GM21447 (cell line): Measurements from ENCODE around the gene TTC33.
"Not testable (repeated sequence)": the region's sequence is repeated elsewhere in the genome, so short reads cannot be mapped to it uniquely, and the experiment has no call there.

Experiments
- ATAC-seq: cut with Tn5 transposase; IDR thresholded peaks from one replicate; pipeline ENCODE4 v1.9.1; 2021; ENCODE audit not compliant: unreplicated experiment

Gene TTC33

DNA sequence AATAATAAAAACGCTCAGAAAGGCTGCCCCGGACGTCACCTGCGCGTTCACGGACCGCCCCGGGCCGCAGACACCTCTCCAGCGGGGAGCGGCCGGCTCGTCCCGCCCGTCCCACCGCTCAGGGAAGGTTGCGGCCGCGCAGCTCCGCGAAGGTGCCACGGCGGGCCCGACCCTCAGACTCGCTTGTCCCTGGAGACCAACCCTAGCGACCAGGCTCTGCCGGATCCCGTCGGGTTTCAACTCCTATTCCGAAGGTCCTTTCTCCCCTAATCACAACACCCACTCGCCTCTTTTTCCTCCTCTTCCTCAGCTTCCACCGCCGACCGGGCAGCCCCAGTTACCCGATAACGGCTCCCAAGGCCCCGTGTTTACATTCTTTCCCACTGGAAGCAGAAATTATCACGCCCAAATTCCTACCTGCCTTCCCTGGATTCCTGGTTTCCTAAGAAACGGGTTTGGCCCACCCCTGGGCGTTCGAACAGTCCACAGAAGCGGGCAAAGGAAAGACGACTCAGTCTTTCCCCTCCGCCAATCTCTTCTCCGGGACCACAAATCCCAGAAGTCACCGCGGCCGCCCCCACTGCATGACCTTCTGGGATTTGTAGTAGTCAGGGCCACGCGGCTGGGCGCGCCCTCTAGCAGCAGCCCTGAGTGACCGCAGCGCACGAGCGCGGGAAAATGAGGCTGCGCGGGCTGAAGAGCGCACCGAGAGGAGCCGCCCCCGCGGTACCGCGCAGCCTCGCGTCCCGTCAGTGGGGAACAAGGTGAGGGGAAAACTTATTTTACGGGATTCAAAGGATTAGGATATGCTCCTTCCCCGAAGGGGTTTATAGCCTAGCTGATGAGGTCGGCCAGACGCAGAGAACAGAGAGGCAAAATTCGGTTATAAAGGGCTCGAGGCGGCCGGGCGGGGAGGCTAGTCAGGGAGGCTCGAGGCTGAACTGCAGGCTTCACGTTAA lies at the start of gene TTC33:
TSS of gene TTC33 (minus strand) at position 555 of the 959 bp plus-strand sequence. CDS start 8,943 bp downstream, outside the sequence.
- ATAC-seq, result peak; percentile 87

- no peak for ATAC-seq
Measured at GRCh38 chr5:40801771-40802562, 46.2 kb upstream of the TTC33 start.

DNA sequence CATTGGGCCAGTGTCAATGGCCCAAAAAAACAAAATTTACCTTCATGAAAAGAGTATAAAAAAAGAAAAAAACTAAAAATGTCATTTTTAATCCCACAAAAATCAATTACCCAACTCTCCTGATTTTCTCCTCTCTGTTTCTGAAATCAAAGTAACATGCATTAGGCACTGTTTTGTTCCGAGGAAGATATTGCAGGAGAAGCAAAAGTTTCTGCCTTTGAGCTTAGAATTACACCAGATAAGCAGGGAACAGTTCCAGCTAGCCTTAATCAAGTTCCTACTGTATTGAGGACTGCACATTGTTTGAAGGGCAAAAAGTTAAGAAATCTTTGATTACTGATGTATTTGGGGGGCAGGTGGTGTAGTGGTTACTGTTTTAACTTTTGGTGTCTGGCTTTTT lies 43.5 kb upstream of the TTC33 start:
- ATAC-seq, result no peak

DNA sequence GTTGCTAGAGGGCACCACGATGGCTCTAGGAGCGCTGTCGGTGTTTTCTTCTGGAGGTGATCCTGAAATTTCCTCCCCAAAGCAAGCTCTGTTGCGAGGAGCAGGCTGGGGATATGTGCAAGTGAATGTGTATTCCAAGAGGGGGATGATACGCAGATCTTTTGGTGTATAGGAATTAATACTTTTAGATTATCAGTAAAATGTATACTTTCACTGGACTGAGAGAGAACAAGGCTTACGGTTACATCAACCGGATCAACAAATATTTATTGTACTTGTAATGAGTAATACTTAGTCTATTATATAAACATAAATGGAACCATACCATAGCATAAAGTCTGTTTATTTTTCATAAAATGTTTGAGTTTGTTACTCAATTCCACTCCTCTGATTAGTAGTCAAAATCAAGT lies 43.0 kb upstream of the TTC33 start:
- no peak for ATAC-seq

GRCh38 chr5:40798012-40798800 lies 42.4 kb upstream of the TTC33 start, which contains the start of gene PRKAA1:
Gene PRKAA1 (minus strand): TSS chr5:40798374. CDS start chr5:40798189, 185 bp downstream.
- ATAC-seq, result peak; percentile 84

DNA sequence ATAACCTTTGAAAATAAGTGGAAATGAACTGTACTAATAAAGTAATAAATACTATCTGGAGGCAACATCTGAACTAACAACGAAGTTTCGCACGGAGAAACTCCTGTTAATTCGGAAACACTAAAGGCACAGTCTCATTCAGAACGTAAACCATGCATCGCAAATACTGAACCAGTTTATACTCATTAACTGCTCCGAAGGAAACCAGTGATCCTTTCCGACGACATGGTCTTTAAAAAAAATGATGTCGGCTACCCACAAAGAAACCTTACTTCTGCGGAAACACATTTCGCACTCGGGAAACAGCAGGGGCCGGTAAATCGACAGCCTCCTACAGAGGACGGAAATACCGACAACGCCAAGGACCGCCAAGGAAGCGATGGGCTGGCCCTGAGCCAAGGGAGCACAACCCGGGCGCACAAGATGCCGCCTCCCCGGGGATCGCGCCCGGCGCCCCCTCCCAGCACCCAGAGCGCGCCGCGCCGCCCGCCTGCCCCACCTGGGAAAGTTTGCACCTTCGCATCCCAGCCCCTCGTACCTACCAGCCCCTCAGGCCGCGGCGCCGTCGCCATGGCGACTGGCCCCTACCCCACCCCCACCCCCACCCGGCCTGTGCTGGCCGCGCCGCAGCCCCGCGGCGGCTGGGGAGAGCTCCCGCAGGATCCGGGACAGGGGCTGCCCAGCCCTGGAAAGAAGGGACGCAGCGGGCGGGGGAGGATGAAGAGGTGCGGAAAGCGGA lies 41.7 kb upstream of the TTC33 start:
- ATAC-seq, result peak; percentile 48

DNA sequence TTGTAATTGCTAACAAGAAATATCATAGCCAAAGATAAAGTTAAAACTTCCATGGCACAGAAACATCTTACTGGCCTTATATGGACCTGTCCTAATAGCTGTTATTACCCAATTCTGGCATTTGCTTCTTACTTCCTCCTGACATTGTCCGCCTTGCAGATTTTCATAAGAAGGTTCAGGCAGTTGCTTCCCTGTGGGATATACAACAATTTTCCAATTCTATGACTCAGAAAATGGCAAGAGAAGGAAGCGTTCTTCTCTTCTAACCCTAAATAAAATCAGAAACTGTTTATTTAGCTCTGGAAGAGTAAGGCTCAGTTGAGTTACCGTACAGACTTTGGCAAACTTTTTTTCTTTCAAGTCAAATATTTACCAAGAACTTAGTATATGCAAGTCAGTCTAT lies 40.7 kb upstream of the TTC33 start:
- no peak for ATAC-seq

DNA sequence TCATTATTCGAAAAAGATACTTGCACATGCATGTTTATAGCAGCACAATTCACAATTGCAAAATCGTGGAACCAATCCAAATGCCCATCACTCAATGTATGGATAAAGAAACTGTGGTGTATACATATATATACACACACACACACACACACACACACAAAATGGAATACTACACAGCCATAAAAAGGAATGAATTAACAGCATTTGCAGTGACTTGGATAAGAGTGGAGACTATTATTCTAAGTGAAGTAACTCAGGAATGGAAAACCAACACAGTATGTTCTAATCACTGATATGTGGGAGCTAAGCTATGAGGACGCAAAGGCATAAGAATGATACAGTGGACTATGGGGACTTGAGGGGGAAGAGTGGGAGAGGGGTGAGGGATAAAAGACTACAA lies 39.1 kb upstream of the TTC33 start:
- ATAC-seq, result not testable (repeated sequence)

DNA sequence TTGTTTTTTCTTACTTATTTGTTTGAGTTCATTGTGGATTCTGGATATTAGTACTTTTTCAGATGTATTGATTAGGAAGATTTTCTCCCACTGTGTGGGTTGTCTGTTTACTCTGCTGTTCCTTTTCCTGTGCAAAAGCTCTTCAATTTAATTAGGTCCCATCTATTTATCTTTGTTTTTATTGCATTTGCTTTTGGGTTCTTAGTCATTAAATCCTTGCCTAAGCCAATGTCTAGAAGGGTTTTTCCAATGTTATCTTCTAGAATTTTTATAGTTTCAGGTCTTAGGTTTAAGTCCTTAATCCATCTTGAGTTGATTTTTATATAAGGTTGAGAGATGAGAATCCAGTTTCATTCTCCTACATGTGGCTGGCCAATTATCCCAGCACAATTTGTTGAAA lies 38.6 kb upstream of the TTC33 start:
- ATAC-seq, result not testable (repeated sequence)

DNA sequence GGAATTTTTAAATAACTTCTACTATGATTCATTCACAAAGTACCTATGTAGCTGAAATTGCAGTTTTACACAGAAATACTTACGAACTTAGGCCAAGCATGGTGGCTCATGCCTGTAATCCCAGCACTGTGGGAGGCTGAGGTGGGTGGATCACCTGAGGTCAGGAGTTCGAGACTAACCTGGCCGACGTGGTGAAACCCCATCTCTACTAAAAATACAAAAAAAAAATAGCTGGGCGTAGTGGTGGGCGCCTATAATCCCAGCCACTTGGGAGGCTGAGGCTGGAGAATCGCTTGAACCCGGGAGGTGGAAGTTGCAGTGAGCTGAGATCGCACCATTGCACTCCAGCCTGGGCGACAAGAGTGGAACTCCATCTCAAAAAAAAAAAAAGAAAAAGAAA lies 36.9 kb upstream of the TTC33 start:
- not testable (repeated sequence) for ATAC-seq

GRCh38 chr5:40791715-40792139 lies 36.0 kb upstream of the TTC33 start:
- ATAC-seq, result no peak

DNA sequence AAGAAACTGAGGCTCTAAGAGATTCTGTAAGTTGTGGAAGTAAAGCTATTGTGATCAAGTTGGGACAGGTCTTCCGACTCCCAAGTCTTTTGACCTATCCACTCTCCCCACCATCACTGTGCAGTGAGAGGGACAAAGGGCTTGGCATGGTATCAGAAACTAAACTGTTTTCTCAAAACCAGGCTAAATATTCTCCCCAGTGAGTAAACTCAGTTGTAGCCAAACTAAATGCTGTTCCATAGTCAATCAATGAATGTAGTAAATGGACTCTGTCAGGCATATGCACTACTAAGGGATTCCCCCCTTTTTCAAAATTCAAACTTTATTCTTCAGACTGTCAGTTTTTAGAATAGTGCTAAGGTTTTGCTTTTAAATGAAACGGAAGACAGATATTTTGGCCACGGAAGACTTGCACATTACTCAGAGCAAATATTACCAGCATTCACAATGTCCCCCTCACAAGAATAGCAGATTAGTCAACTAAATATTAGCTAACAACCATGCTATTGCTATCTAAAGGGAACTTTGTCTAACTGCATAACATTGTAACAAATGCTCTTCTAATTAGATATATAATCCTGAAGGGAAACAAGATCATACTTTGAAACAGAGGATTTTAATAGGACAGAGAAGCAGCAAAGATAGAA lies 35.3 kb upstream of the TTC33 start:
- no peak for ATAC-seq

- ATAC-seq, result not testable (repeated sequence)
Measured at GRCh38 chr5:40788941-40789340, 33.2 kb upstream of the TTC33 start.

- no peak for ATAC-seq
Measured at GRCh38 chr5:40787986-40788385, 32.2 kb upstream of the TTC33 start.

- ATAC-seq, result not testable (repeated sequence)
Measured at GRCh38 chr5:40786664-40787063, 30.9 kb upstream of the TTC33 start.

DNA sequence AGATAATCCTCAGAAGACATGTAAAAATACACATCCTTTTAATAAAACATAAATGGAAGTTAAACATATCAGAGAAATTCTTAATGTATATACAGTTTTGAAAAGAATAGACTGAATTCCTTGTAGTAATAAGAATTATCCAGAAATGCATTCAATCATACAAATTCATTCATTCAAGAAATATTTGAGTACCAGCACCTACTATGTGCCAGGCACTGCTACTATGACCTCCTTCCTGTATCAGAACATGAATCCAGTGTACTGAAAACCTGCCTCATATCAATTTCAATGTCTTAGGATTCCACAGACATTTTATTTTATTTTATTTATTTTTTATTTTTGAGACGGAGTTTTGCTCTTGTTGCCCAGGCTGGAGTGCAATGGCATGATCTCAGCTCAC lies 29.2 kb upstream of the TTC33 start:
- no peak for ATAC-seq

GRCh38 chr5:40784027-40784653 lies 28.4 kb upstream of the TTC33 start:
- no peak for ATAC-seq

DNA sequence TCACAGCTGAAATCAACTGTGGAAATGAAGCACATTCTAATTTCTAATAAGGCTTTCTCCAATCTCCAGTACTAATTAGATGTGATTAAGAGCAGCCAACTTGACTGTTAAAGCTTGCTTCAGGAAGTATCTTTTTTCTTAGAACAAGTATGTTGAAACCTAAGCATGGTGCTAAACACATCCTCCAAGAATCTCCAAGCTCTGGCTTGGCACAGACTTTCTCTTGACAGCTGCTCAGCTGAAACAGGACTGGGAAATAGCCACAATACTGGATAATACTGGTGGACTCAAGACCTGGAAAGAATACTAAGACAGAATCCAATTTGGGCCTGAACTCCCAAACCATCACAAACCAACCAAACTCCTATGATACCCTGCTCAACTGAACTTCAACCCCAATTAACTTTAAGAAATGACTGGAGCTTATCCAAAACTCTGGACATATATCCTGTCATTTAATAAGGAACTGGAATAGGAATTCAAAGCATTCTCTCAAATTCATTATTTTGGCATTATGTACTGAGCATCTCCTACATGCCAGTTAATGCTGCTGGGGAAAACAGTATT lies 26.2 kb upstream of the TTC33 start:
- no peak for ATAC-seq

- ATAC-seq, result no peak
Measured at GRCh38 chr5:40780858-40781257, 25.1 kb upstream of the TTC33 start.
